ENCODE data around the gene ATP8A1. TPM values are rescaled to one million over a fixed set of nuclear protein-coding genes. Genes with fewer than 3 reads are reported as not detected.

The ATP8A1 gene
- total RNA-seq, 1 experiment from 2014 or later: 0.06 TPM

DNA sequence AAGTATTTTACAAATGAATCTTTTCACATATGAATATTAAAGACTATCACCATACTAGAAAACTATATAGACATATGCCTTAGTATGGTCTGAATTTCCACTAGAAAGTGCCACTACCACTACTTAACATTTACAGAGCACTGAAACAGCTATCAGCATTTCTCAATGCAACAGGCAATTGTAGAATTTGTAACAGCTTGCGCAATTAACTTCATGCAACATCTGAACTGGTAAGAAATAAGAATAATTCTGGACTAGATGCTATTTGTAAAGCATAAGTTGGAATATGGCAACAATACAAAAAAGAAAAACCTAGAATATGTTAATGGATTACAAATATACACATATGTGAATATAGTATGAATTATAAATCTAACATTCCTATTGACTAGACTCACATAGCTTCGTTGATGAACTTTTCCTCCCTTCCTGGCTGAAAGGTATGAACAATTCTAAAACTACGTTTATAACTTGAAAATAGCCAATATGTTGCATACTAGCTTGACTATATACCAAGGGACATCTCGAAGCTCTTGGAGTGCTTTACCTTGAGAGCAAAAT, 82.0 kb downstream of the ATP8A1 start:
- no peak for DNase-seq (ENCODE audit: low read depth)

DNA sequence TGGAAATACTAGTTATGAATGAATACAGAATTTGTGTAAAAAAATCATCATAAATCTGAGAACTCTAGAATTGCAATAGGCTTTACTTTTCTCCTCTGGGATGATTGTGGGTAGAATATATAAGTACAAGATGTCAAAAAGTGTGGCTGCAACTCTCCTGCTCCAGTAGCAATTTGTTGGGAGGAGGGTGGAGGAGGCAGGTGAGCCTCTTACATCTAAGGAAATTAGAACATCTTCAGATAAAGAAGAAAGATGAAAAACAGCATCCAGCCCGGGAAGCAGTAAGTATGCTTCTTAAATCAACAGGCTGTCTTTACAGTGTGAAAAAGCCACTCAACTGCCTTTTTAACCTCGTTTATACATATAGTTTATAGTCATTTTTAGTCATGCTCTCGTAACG, 83.7 kb downstream of the ATP8A1 start:
- no peak for DNase-seq (ENCODE audit: low read depth)

GRCh38 chr4:42570221-42570620, 86.7 kb downstream of the ATP8A1 start:
- no peak for DNase-seq (ENCODE audit: low read depth)

DNA sequence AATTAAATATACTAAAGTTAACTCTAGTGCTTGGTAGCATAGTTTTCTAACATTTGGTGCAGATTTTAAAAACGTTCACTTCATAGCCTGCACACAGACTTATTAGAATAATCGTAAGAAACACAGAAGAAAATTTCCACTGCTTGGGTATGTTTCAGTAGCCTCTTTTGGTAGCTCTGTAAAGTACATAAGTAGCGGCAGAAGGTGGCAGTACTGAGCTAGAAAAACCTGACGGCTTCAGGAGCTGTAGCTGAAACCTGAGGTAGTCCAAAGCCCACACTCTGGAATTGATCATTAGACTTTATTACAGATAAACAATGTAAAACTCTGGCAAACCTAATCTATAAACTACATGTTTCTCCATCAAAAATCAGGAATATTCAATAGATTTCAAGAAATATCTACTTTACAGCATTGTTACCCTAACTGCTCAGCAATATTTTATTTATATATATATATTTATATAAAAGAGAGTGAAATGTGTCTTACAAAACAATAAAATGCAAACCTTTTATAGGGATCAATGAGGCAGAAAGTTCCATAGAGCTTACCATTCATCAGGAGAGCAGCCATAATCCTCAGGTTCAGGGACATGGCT, 88.2 kb downstream of the ATP8A1 start:
- DNase-seq (ENCODE audit: low read depth): peak; percentile 8

GRCh38 chr4:42566835-42567234, 90.1 kb downstream of the ATP8A1 start:
- no peak for DNase-seq (ENCODE audit: low read depth)

DNA sequence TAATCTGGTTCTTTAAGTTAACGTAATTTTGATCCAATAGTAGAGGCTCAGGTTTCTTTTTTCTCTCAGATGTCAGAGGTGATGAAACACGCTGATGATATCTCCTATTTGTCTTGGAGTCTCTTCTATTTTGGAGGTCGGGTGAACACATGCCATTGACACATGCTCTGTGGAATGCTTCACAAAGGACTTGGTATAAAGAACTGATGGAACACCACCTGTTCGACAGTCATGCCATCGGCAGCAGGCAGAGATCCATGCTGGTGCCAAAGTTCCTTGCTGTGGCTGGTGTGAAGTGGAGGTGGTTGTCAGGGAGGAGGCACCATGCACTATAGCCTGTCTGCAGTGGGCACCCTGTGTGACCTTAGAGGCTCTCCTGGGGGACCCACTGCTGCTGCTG, 94.9 kb downstream of the ATP8A1 start:
- no peak for DNase-seq (ENCODE audit: low read depth)

DNA sequence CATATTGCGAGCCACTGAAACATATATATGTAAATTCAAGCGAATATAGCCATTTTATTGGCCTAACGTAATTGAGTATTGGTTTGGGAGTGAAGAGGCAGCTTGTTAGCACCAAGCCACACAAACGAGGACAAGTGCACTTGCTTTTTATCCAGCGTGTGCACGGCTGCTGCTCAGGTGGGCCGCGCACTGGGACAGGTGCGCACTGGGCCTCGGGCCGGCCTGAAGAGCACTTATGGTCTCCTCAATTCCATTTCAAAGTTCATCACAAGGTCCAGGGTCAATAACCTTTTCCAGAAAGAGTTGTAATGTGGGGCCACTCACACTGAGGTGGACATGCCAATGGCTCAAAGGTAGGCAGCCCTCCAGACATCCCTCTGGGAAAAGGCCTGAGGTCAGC, 95.9 kb downstream of the ATP8A1 start:
- DNase-seq (ENCODE audit: low read depth): no peak

DNA sequence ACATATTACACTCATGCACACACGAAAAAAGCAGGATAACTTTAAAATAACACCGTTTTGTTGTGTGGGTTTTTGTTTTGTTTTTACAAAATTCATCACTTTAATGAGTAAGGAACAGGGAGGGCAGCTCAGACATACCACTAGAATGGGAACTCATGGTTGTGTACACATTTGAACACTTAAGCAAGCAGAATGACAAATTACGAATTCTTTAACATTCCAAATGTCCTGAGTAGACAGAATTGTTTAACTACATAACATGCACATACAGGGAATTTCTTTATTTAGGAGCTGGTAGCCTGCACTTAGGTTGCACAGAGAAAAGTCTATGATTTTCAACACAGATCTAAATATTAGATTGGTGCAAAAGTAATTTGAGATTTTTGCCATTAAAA, 96.4 kb downstream of the ATP8A1 start:
- no peak for DNase-seq (ENCODE audit: low read depth)

DNA sequence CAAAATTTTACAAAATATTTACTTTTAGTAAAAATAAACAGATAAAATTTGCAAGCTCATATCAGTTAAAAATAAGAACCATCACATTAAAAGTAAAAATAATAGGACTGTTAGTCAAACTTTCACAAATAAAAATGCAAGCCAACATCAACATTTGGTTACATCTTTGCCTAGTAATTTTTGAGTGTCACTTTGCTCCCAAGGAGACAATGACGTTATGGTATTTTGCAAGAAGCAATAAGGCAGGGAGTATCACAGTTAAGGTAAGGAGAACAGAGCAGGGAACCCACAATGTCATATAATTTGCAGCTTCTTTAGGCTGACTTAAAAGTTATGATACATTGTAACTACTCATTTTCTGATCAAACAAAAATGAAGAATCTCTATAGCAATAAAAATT, 98.7 kb downstream of the ATP8A1 start:
- no peak for DNase-seq (ENCODE audit: low read depth)

DNA sequence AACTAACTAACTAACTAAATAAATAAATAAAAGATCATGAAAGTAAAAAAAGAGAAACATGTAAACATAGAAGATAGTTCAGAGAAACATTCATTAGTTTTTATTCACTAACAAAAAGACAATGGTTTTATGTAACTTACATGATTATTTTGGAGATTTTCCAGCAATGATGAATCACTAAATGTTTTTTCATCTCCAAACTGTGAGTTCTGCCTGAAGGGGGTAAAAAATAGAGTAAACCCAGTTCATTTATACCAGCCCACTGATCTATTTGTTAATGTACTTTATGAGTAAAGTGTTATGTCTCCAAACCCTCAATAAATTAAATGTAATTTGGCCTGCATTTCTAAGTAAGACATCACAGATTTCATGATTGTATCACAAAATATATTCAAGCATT, 101.1 kb downstream of the ATP8A1 start:
- no peak for DNase-seq (ENCODE audit: low read depth)

- no peak for DNase-seq (ENCODE audit: low read depth)
These were observed 102.8 kb downstream of the ATP8A1 start for GRCh38 chr4:42554072-42554471.

DNA sequence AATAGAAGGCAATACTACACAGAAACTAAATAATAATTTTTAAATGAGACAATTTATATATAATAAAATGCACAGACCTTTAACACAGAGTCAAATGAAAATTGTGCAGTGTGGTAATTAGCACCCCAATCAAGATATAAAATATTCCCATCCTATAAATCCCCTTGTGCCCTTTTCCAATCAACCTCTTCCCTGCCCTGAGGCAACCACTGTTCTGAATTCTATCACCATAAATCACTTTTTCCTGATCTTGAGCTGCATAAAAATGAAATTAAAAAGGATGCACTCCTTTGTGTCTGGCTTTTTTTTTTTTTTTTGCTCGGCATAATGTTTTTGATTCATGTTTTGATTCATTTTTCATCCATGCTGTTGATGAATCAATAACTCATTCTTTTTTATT, 107.0 kb downstream of the ATP8A1 start:
- DNase-seq (ENCODE audit: low read depth): no peak

DNA sequence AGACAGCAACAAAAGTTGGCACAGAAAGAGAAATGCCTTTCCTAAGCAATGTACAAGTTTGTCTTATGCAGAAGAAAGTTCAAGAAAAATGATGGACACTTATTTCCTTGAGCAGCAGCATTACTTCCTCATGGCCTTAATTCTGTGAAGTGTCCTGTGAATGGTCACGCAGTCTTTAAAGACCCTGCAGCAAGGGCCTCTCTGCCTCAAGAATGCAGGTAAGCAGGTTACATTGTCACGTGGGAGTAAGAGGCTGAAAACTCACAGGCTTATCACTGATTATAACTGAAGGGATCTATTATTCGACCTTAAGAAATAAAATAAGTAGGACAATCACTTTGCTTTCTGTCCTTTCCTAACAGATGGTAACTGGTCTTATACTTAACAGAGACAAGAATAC, 109.1 kb downstream of the ATP8A1 start:
- no peak for DNase-seq (ENCODE audit: low read depth)

DNA sequence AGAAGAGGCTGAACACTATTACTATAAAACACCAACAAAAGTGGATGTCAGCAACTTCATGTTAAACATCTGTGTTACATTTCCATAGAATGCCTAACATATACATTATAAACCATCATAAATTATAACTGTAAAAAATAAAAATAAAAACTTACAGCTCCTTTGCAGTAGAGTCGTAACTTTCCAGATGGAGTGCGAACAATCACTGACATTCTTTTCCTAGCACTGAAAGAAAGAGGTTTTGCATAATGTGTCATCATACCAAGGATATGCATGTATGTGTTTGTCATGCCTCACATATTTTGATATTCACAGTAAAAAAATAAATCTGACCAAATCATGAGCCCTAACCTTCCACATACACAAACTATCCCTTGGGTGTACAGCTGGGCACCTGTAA, 113.1 kb downstream of the ATP8A1 start:
- DNase-seq (ENCODE audit: low read depth): no peak

DNA sequence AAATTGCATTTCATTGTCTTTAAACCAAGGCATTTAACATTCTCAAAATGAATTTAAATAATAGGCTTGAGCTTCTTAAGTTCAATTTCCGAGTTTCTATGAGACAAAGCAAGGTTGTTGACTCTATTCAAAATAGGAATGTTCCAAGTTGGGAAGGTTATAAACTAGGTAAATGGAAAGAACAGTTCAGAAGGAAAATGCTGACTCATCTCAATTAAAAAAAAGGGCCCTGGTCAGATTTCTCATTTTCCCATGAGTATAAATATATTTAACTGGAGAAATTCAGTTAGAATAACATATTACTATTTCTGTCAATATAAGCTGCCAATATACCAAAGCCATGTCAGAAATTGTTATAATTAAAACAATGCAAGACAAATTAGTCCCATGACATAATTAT, 113.8 kb downstream of the ATP8A1 start:
- no peak for DNase-seq (ENCODE audit: low read depth)

- DNase-seq (ENCODE audit: low read depth): no peak
These were observed 115.3 kb downstream of the ATP8A1 start for GRCh38 chr4:42541647-42542046.

DNA sequence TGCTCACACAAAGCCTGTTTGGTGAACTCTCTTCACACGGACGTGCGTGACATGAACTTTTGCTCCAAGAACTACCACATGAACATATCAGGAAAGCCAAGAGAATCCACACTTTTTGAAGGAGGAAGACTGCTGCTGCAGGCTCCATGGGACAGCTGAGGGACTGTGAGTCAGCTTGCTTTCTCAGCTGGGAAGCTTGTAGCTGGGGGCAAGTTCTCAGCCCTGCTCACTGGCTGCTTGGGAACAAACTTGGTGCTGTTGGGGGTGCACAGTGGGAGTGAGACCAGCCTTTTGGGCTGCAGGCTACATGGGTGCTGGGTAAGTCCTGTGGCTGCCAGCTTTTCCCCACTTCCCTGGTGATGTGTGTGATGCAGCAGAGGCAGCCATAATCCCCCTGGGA, 123.9 kb downstream of the ATP8A1 start:
- DNase-seq (ENCODE audit: low read depth): no peak

GRCh38 chr4:42531341-42532030, 125.4 kb downstream of the ATP8A1 start:
- DNase-seq (ENCODE audit: low read depth): no peak

DNA sequence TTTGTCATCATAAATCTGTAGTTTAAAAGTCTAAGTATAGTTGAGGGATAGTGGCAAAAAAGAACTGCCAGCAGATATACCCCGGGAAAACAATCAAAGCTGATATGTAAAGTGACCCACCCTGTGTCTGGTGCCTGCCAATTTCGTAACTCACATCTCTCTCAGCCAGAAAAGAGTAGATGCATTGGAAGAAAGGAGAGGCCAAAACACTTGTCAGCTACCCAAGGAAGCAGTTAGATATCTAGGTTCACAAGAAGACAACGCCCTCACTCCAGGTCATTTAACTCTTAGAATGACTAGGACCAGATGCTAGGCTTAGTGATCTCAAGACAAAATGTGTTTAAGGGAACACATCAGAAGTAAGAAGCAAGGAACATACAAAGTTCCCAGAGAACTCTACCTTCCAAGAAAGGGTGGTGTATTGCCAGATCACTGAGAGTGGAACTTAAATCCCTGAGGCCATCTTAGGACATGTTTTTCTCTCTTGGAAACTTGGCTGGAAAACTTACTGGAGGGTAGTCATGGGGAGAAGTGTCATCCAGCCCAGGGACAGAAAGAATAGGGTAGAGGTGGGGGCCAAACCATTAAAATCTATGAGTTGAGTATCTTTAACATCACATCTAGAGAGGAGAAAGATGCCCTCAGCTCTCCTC, 133.7 kb downstream of the ATP8A1 start:
- no peak for DNase-seq (ENCODE audit: low read depth)

DNA sequence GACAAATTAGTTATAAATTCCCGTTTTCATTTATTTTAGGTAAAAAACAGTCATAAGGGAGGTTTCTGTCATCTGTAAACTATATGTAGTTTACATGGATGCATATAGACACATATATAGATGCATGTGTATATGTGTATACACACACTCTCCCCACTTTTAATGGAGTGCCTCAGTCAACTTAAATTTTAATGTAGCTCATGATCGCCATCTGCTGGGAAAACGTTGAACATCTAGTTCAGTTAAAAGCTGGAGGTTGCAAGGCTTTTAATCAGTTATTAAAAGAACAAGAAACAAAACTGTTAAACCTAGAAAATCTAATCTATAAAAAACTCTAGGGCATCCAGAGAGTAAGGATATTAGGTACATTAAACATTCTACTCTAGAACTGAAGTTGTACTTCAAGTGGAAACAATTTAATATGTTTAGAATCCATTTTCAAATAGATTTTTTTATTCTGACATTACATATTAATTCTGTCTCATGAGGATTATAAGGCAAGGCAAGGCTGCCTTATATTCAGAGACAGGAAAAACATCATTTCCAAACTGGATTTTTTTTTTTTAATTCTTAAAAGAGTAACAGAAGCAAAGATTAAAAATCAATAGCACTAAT, 137.0 kb downstream of the ATP8A1 start:
- DNase-seq (ENCODE audit: low read depth): peak; percentile 26

GRCh38 chr4:42515156-42515884, 141.6 kb downstream of the ATP8A1 start:
- no peak for DNase-seq (ENCODE audit: low read depth)

Data from LHCN-M2 (cell line).